ENCODE results near the gene LDHB. TPM values are rescaled to one million over a fixed set of nuclear protein-coding genes. Genes with fewer than 3 reads are reported as not detected.

LDHB gene
- total RNA-seq, 1 donor from 2014 or later = 627 TPM

- DNase-seq (ENCODE audit: extremely low spot score, unreplicated experiment) = no peak
- Mint-ChIP-seq H3K4me1 (ENCODE audit: unreplicated experiment) (no peaks in the 10 kb centered on the region), H3K36me3 (ENCODE audit: unreplicated experiment) (no peaks in the 10 kb centered on the region), H3K27me3 (ENCODE audit: unreplicated experiment) (peaks cover 15% of the 10 kb centered on the region), H3K4me3 (ENCODE audit: unreplicated experiment) (no peak overlapping the region), H3K9me3 (ENCODE audit: unreplicated experiment) (no peaks in the 10 kb centered on the region), H3K27ac (ENCODE audit: unreplicated experiment) (no peak overlapping the region)
- TF ChIP-seq CTCF (IDR thresholded peaks at IDR 0.05) = no peak
Measured at GRCh38 chr12:21614506-21614905, 43.1 kb downstream of the LDHB start.

GRCh38 chr12:21613931-21614330 lies 43.7 kb downstream of the LDHB start:
- no peak overlapping the region for H3K27ac Mint-ChIP-seq (ENCODE audit: unreplicated experiment)
- no peak overlapping the region for H3K4me3 Mint-ChIP-seq (ENCODE audit: unreplicated experiment)
- H3K9me3 Mint-ChIP-seq (ENCODE audit: unreplicated experiment) = no peaks in the 10 kb centered on the region
- peaks cover 15% of the 10 kb centered on the region for H3K27me3 Mint-ChIP-seq (ENCODE audit: unreplicated experiment)
- H3K4me1 Mint-ChIP-seq (ENCODE audit: unreplicated experiment) = no peaks in the 10 kb centered on the region
- H3K36me3 Mint-ChIP-seq (ENCODE audit: unreplicated experiment) = no peaks in the 10 kb centered on the region
- TF ChIP-seq CTCF (IDR thresholded peaks at IDR 0.05) = no peak
- no peak for DNase-seq (ENCODE audit: extremely low spot score, unreplicated experiment)

GRCh38 chr12:21608196-21608595 lies 49.4 kb downstream of the LDHB start:
- H3K36me3 Mint-ChIP-seq (ENCODE audit: unreplicated experiment) = no peaks in the 10 kb centered on the region
- TF ChIP-seq CTCF (IDR thresholded peaks at IDR 0.05) = no peak
- DNase-seq (ENCODE audit: extremely low spot score, unreplicated experiment) = no peak
- no peaks in the 10 kb centered on the region for H3K4me1 Mint-ChIP-seq (ENCODE audit: unreplicated experiment)
- no peaks in the 10 kb centered on the region for H3K9me3 Mint-ChIP-seq (ENCODE audit: unreplicated experiment)
- H3K4me3 Mint-ChIP-seq (ENCODE audit: unreplicated experiment) = no peak overlapping the region
- no peak overlapping the region for H3K27ac Mint-ChIP-seq (ENCODE audit: unreplicated experiment)
- H3K27me3 Mint-ChIP-seq (ENCODE audit: unreplicated experiment) = peaks cover 18% of the 10 kb centered on the region

GRCh38 chr12:21607701-21608100 lies 49.9 kb downstream of the LDHB start:
- DNase-seq (ENCODE audit: extremely low spot score, unreplicated experiment) = no peak
- Mint-ChIP-seq H3K4me3 (ENCODE audit: unreplicated experiment) (no peak overlapping the region), H3K36me3 (ENCODE audit: unreplicated experiment) (no peaks in the 10 kb centered on the region), H3K4me1 (ENCODE audit: unreplicated experiment) (no peaks in the 10 kb centered on the region), H3K27ac (ENCODE audit: unreplicated experiment) (no peak overlapping the region), H3K9me3 (ENCODE audit: unreplicated experiment) (no peaks in the 10 kb centered on the region), H3K27me3 (ENCODE audit: unreplicated experiment) (peaks cover 23% of the 10 kb centered on the region)
- peak; percentile 61 for TF ChIP-seq CTCF (IDR thresholded peaks at IDR 0.05)

GRCh38 chr12:21606175-21606574 lies 51.5 kb downstream of the LDHB start:
- TF ChIP-seq CTCF (IDR thresholded peaks at IDR 0.05) = no peak
- Mint-ChIP-seq H3K27me3 (ENCODE audit: unreplicated experiment) (peaks cover 33% of the 10 kb centered on the region), H3K4me1 (ENCODE audit: unreplicated experiment) (no peaks in the 10 kb centered on the region), H3K9me3 (ENCODE audit: unreplicated experiment) (no peaks in the 10 kb centered on the region), H3K36me3 (ENCODE audit: unreplicated experiment) (no peaks in the 10 kb centered on the region), H3K27ac (ENCODE audit: unreplicated experiment) (no peak overlapping the region), H3K4me3 (ENCODE audit: unreplicated experiment) (no peak overlapping the region)
- DNase-seq (ENCODE audit: extremely low spot score, unreplicated experiment) = no peak

Data from osteocyte (in vitro differentiated cells).